Measurements from ENCODE around the gene CDK4.

CDK4 gene

DNA sequence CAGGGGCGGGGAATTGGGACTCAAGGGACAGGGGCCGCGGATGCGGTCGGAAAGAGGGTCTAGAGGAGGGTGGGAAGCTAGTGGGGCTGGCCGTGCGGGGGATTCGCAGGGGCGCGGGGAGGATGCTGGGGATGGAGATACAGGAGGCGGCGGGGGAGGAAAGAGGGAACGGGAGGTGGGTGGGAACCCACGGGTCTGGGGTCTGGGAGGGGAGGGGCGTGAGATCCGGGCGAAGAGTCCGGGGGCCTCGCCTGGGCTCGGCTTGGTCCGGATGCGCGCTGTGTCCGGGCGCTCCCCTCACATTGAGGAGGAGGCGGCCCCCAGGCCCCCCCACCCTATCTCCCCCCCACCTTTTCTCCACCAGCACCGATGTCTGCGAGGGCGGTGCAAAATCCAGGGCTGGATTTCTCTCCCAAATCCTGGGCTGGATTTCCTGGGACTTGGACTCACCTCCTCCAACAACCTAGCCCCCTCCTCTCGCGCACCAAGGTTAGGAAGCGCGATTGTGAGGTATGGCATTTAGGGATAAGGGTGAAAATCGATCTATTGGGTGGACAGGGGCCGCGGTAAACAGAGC lies 13.4 kb downstream of the CDK4 start, which contains the start of gene AGAP2:
AGAP2 (minus strand) TSS at position 82 of the 577 bp plus-strand sequence. CDS start 496 bp downstream, outside the sequence.
- no peak for DNase-seq (ENCODE audit: low read depth)

DNA sequence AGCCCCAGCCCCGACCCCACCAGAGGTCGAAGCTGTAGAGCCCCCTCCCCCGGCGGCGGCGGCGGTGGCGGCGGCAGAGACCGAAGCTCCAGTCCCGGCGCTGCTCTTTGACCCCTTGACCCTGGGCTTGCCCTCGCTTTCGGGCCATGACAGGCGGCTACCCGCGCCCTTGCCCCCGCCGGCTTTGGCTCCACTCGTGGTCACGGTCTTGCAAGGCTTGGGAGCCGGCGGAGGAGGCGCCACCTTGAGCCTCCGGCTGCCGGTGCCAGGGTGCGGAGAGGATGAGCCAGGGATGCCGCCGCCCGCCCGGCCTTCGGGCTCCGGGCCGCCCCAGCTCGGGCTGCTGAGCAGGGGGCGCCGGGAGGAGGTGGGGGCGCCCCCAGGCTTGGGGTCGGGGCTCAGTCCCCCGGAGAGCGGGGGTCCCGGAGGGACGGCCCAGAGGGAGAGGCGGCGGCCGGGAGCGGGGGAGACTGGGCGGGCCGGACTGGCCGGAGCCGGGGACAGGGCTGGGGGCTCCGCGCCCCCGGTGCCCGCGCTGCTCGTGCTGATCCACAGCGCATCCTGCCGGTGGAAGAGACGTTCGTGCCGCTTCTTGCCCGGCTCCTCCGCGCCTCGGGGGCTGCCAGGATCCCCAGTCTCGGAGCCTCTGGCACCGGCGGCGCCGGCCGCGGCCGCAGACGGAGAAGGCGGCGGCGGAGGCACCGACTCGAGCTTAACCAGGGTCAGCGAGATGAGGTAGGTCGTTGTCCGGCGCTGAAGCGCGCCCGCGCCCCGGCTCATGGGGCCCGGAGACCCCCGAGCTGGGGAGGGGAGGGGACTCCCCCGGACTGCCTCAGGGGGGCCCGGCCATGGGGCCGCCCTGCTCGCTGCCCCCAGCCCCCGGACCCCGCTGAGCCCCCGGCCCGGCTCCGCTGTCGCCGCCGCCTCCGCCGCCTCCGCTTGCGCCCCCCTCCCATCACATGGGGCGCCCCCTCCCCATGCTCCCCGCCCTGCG lies 14.3 kb downstream of the CDK4 start:
- DNase-seq (ENCODE audit: low read depth): peak; percentile 51

DNA sequence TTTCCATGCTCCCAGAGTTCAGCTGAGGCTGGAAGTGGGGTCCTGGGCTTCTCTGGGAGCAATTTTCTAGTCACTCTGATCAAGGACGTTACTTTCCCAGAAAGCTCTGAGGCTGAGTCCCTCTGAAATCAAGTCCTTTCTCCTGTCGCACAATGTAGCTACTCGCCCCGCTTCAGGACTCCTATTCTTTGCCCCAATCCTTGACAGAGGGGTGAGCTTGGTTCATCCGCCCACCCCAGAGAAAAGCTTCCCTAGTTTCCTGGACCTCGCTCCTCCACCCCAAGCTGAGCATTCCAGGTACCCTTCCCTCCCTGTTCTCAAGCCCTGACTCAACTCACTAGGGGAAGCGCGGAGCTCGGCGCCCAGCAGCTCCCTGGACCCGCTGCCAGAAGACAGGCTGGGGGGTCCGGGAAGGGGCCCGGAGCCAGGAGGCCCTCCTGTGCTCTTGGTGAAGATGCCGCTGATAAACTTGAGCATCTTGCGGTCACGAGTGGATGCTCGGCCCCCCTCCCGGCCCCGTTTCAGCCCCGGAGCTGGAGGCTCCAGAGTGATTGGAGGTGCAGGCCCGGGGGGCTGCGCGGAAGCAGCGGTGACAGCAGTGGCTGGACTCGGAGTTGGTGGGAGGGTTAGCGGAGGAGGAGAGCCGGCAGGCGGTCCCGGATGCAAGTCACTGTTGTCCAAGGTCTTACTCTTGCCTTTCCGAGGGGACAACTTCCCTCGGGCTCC lies 15.2 kb downstream of the CDK4 start:
- no peak for DNase-seq (ENCODE audit: low read depth)

DNA sequence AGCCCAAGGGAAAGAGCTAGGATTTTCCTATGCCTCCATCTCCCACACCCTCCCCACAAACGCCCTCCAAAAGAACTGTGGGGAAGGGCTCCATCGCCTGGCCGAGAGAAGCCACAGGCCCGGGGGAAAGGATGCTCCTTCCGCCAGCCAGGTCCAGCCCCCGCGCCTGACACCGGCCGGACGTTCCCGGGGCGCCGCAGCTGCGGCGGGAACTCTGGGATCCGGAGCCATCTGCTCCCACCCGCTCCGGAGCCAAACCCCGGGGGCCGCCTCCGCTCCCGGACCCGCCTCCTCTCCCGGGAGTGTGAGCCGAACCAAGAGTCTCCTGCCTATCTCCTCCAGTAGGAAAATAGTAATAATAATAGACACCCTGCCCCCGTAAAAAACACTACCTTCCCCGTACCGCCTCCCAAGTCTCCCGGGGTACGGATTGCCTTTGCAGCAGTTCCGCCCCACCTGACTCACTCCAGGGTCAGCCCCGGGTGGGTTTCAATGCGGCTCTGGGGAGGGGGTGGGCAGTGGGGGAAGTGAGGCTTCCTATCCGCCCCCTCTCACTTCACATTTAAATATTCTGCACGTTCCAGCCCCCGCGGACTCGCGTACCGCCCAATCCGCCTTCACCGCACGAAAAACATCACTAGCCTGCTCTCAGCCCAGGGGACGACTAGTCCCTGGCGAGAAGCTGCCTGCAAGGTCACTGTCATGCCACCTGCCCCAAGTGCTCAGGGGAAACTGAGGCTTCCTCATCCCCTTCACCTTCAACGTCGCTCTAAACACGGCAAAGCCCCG lies 16.0 kb downstream of the CDK4 start:
- peak; percentile 69 for DNase-seq (ENCODE audit: low read depth)

DNA sequence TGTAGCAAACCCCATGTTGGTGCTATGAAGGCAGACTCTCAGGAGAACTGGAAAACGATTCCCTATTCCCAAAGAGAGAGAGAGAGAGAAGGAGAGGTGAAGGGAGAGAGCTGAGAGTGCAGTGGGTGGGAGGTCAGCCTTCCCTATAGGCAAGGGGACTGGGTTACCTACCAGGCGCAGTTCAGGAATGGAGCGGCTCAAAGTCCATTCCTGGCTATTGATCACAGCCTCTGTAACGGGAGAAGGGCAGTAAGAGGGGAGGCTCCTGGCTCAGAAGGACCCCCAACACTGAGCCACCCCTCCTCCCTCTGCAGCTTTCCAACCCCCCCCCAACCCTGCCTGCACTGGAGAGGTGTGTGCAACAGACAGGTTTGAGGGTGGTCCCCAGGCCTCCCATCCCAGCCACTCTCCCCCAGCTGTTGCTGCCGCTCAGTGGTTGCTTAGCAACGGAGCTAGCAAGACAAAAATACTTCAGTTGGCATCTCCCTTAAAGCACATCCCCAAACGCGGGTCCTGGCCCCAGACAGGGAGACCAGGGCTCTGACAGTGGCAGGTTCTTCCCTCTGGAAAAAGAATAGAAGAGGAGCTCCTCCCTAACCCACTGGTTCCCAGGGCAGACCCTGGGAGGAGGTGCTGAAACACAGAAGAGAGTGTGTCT lies 16.8 kb downstream of the CDK4 start:
- peak; percentile 31 for DNase-seq (ENCODE audit: low read depth)

DNA sequence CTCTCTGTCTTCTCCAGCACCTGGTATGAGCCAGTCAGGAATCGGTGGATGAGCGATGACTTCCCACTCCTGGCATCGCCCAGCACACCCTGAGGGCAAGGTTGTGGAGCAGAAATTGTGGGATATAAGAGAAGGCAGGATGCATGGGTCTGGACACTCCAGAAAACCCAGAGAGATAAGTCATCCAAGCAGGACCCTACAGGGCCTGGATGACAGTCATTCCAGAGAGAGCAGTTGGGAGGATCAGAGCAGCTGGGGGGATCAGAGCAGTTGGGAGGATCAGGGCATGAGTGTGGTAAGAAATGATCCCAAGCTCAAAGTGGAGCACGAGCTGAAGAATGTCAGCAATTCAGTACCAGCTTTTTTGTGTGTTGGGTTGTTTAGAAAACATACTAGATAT lies 17.5 kb downstream of the CDK4 start:
- DNase-seq (ENCODE audit: low read depth): peak; percentile 44

DNA sequence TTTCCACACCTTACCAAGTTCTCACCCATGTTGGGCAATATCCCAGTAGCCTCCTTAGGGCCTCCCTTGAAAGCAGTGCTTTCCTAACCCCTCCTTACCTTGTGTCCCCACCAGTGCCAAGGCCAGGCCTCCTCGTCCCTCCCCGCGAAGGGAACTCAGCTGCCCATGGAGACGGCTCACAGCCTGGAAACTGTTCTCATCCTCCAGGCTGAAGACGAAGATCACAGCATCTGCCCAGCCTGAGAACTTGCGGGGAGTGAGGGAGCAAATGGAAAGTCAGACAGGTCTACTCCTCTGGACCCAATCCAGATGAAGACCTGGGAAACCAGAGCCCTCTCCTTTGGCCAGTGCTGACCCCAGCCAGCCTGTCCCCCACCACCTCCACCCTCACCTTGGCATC lies 18.2 kb downstream of the CDK4 start:
- DNase-seq (ENCODE audit: low read depth): no peak

DNA sequence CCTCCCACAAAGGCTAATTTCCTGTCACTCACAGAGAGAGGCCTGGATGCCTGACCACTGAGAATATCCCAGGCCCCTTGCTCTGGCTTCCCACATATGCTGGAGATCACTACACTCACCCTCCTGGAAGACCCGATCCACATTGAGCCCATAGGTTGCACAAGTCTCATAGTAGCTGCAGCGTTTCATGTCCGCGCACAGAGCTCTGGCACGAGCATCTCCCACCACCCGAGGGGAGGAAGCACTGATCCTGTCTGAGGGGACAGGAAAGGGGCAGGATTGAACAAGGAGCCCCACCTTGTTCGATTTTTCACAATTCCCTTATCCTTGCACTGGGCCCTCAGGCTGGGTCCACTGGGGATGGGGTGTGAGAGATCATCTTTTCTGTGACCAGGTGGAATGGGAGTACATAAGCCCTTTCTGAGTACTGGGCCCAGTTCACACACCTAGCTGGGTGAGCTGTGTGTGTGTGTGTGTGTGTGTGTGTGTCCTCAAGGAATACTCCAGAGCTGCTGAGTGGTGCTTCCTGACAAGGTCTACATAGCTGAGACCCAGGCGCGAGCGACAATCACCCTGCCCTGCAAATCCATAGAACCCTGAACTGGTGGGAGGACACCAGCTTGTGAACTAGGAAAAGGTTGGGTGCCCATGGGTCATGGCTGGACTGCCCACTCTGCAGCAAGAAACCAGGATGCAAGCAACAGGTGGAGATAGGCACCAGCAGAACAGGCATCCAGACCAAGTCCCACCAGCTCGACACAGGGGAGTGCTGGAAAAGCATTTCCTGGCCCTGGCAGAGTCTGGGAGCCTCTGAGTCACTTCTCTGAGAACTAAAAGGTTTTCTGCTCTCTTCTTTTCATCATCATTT lies 19.1 kb downstream of the CDK4 start:
- DNase-seq (ENCODE audit: low read depth): peak; percentile 38

DNA sequence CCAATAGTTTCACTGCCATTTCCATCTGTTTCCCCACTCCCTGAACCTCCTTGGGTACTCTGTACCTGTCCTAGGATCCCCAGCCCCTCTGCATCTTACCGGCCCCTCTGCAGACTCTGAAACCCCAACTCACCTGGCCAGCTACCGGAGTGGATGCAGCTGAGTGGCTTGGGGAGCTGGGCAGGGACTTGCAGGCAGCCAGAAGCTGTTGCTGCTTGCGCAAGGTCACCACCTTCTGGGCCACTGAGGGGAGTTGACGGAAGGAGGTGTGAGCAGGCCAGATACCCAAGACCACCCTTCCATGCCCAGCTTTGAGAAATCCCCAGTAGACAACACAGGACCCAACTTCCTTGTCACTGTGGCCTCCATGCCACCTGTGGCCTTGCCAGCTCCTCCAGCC lies 19.8 kb downstream of the CDK4 start:
- DNase-seq (ENCODE audit: low read depth): no peak

DNA sequence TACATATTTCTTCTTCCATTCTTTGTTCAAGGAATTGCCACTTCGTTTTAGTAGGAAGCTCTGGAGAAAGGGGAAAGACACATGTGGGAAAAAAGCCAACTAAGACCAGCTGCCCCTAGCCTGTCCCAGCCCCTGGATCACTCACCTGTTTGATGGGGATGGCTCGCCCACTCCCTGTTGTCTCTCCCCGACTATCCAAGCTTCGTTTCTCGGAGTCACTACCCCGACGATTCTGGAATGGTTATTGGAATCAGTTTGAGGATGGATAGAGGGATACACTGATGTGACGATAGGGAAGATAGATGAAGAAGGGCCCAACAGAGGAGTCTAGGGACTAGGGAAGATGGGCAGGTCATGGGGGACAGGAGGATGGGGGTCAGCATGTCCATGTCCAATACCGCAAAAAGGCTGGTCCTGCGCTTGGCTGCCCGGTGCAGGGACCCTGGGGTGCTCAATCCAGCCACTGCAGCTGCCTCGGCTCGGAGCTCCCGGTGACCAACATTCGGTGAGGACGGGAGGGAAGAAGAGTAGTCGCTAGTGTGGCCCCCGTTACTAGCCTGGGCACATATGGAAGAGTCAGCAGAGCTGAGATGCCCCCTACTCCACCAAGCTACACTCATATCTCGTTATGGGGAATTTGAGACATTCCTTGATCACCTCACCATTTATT lies 20.6 kb downstream of the CDK4 start:
- no peak for DNase-seq (ENCODE audit: low read depth)

DNA sequence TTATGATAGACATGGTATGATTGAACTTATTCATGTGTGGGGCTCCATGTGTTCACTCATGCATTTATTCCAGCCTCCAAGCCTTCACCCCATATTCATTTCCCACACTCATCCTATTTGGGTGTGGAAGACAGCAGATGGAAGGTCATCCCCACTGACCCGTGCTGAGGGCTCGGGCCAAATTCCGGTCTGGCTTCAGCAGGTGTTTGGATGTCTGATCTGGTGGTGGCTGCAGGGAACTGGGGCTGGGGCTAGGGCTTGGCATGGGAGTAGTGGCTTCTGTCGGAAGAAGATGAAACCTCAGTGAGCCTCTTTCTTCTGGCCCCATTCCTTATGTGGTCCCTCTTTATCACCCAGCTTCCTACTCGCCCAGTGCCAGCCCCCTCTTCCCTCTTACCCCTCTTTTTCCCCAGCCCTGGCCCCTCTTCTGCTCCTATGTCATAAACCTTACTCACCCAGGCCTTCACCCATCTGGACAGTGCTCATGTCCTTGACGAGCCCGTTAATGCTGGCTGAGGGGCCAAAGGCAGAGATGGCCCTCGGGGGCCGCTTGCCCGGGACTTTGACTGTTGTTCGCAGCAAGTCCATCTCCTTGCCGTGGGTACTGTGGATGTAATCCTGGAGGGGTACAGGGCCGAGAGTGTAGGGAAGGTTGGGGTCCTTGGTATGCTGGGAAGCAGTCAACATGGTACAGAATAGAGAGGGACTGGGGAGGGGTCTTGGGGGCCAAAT lies 21.6 kb downstream of the CDK4 start:
- no peak for DNase-seq (ENCODE audit: low read depth)

DNA sequence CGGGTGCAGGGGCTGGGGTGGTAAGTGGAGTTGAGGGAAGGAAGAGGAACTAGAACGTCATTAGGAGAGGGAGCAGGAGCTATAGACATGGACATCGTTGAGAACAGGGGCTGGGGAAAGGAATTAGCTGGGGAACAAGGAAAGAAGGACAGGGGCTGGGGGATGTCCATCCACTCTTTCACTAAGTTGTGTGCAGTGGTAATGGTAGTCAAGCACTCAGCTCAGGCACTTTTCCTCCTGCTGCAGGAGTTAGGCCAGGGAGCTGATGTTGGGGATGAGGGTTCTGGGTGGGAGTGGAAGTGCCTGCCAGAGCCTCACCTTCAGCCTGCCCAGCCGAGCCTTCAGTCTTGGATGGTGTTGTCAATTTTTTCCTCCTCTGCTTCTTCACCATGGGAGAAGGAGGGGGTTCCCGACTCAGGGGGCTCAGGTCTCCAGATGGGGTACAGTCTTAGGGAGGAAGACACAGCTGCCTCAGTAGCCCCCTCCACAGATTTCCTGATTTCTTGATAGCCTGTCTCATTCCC lies 22.7 kb downstream of the CDK4 start:
- DNase-seq (ENCODE audit: low read depth): no peak

DNA sequence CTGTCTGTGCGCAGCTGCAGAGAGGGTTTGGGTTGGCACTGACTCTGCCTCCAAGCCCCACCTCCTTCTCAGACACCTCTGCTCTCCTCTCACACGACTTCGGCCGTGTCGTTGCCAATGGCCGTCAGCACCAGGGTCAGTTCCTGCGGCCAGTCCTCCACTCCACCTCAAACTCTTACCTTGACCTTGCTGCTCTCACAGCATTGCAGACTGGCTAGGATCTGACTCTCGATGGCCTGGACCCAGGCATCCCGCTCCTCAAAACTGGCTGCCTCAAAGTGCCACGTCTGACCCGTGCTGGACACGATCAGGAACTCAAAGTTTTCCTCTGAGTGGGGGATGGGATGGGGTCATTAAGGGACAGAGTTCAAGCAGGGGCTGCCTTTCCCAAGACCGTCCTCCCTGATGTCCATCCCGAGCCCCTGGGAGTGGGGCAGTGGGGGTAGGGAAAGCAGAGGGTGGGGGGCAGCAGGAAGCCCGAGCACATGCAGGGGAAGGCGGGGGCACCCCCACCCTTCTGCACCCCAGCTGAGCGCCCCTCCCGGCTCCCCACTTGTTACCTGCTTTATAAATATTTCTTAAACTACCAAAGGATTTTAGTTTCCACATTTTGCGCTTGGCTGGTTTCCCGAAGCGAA lies 24.2 kb downstream of the CDK4 start:
- DNase-seq (ENCODE audit: low read depth): no peak

DNA sequence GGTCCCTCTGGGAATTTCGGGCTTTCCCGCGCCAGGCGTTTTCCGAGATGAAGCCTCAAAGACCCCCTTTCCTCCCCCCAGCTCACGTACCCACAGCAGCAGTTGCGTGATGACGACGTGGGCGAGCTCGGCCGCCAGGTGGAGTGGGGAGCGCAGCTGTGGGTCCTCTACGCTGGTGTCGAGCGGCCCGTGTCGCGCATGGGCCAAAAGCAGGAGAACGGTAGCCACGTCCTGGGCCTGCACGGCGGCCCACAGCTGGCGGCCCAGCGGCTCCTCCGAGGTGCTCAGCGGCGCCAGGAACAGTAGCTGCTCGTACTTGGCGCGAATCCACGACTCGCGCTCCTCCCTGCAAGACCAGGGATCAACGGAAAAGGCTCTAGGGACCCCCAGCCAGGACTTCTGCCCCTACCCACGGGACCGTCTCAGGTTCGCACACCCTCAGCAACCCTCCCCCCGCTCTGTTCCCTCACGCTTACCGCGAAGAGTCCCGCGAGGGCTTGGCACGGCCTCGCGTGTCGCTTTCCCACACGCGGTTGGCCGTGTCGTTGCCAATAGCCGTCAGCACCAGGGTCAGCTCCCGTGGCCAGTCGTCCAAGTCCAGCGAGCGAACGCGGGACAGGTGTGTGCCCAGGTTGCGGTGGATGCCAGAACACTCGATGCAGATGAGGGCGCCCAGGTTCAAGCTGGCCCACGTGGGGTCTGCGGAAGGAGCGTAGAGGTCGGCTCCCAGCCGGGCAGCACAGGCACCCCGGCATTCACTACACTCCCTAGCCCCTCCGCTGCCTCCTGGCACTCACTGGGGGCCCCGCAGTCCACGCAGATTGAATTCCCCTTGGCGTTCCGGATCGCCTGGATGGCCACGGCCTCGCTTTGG lies 25.0 kb downstream of the CDK4 start:
- DNase-seq (ENCODE audit: low read depth): no peak

DNA sequence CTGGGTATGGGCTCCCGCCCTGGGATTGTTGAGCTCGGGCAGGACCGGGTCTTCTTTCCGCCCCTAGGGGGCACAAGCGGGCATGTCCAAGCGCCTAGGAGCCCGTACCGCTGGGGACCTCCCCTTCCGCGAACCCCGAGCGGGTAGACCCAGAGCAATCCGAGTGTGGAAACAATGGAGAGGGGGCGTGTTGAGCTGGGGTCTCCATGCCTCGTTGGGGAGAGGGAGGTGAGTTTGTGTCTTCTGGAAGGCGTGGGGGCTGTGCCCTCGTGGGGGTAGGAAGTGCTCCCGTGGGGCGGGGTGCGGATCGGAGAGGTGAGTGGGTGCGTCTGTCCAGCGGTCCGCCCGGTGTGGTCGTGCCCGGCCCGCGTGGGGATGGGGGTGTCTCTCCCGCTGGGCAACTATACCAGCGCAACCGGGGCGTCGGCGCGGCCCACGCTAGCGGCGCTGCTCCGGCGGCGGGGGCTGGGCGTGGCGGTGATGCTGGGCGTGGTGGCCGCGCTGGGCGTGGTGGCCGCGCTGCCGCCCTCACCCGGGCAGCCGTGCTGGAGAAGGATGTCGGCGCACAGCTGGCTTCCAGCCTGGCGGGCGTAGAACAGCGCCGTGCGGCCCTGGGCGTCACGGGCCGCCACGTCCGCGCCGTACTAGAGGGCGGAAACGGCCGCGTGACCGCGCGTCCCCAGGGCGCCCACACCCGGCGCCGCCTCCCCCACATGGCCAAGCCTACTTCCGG lies 25.8 kb downstream of the CDK4 start:
- DNase-seq (ENCODE audit: low read depth): peak; percentile 92

DNA sequence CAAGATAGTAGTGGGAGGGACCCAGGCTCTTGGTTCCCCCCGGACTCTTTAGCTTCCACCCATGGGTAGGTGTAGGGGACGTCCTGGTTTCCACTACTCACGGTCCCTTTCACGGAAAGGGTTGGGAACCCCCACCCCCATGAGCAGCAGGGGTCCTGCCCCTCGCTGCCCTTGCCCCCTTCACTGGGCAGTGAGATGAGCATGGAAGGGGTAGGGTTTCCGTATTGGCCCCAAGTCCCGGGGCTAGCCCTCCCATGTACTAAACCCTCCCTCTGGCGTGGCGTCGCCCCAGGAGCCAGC lies 26.3 kb downstream of the CDK4 start:
- DNase-seq (ENCODE audit: low read depth): no peak

Data from ELR (cell line).